Epidermal melanocyte (primary cell): ENCODE measurements around the gene TSNAXIP1.

Experiments used
- DNase-seq: peaks from one replicate; pipeline ENCODE4 v3.0.0; 2011; ENCODE audit warnings: low spot score; ENCODE audit not compliant: insufficient read length

Gene TSNAXIP1

GRCh38 chr16:67782567-67783352 is 23.9 kb upstream of the TSNAXIP1 start:
- DNase-seq = no peak

- DNase-seq = no peak
Observed at GRCh38 chr16:67783353-67783725, 23.4 kb upstream of the TSNAXIP1 start.

GRCh38 chr16:67786491-67786890 is 20.2 kb upstream of the TSNAXIP1 start:
- DNase-seq = no peak

- DNase-seq = no peak
Observed at GRCh38 chr16:67790071-67790470, 16.6 kb upstream of the TSNAXIP1 start.

- DNase-seq = no peak
Observed at GRCh38 chr16:67796099-67796718, 10.5 kb upstream of the TSNAXIP1 start.

- no peak for DNase-seq
Observed at GRCh38 chr16:67800338-67800926, 6.3 kb upstream of the TSNAXIP1 start.

- DNase-seq = no peak
Observed at GRCh38 chr16:67801241-67801640, 5.4 kb upstream of the TSNAXIP1 start.

GRCh38 chr16:67801883-67802282 is 4.8 kb upstream of the TSNAXIP1 start:
- no peak for DNase-seq

- no peak for DNase-seq
Observed at GRCh38 chr16:67803894-67804293, 2.8 kb upstream of the TSNAXIP1 start.

- no peak for DNase-seq
Observed at GRCh38 chr16:67804853-67805542, 1.7 kb upstream of the TSNAXIP1 start.

- DNase-seq = no peak
Observed at GRCh38 chr16:67805718-67806427, 816 bp upstream of the TSNAXIP1 start.

- DNase-seq = no peak
Observed at GRCh38 chr16:67807148-67807682, 526 bp downstream of the TSNAXIP1 start.

- DNase-seq = no peak
Observed at GRCh38 chr16:67811899-67812298, 5.2 kb downstream of the TSNAXIP1 start.

GRCh38 chr16:67814567-67814966 is 7.9 kb downstream of the TSNAXIP1 start:
- no peak for DNase-seq

- no peak for DNase-seq
Observed at GRCh38 chr16:67820608-67821259, 14.0 kb downstream of the TSNAXIP1 start.

- no peak for DNase-seq
Observed at GRCh38 chr16:67822511-67822910, 15.8 kb downstream of the TSNAXIP1 start.

- no peak for DNase-seq
Observed at GRCh38 chr16:67825119-67825518, 18.4 kb downstream of the TSNAXIP1 start.

- no peak for DNase-seq
Observed at GRCh38 chr16:67825906-67826305, 19.2 kb downstream of the TSNAXIP1 start.

GRCh38 chr16:67828651-67829050 is 22.0 kb downstream of the TSNAXIP1 start:
- DNase-seq = no peak

- no peak for DNase-seq
Observed at GRCh38 chr16:67833030-67833414, 26.3 kb downstream of the TSNAXIP1 start.
